GM21526 (cell line): ENCODE results near the gene JPH4.

Experiments used
- ATAC-seq: cut with Tn5 transposase; IDR thresholded peaks from one replicate; pipeline ENCODE4 v1.9.1; 2021; ENCODE audit warnings: moderate library complexity; ENCODE audit not compliant: unreplicated experiment, low FRiP score

Gene JPH4

DNA sequence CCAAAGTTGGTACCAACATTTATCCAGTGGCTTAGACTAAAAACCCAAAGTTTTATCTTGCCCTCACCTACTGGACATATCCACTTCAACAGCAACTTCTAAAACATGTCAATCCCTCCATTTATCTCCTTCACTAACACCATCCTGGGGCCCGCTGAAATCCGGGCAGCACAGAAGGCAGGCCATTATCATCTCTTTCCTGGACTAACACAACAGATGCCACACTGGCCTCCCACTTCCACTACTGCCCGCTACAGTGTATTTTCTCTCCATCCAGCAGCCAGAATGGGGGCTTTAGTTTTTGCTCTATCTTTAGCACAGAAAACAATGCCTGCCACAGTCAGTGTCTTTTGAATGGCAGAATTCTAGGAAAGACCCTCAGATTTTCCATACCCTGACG lies 42.6 kb downstream of the JPH4 start:
- no peak for ATAC-seq

DNA sequence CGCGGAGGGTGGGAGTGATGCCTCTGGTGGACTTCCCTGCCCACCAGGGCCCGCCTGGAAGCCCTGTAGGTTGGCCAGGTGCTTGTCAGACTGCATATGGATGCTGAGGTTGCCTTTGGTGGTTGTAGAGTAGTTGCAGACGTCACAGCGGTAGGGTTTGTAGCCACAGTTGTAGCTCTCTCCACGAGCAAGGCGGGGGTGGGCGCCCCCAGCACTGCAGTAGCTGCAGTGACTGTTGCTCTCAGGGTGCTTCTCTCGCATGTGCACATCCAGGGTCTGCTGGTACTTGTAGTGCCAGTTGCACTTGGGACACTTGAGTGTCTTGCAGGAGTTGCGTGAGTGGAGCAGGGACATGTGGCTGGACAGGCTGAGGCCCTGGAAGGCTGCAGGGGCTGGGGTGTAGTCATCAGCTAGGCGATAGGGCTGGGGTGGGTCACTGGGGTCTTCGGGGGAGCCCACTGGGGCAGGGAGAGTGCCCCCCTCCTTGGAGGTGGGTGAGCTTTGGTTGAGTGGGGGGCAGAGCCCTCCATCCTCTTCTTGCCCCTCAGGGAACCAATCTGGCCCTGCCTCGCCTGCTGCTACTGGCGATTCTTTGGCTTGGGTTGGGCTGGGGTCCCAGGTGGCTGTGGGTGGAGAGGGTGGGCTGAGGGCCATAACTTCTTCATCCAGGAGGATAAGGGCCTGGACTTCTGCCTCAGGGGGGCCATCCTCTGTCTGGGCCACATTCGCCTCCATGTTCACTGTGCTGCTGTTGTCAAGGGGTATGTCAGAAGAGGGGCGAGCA lies 44.7 kb downstream of the JPH4 start:
- ATAC-seq, result no peak

DNA sequence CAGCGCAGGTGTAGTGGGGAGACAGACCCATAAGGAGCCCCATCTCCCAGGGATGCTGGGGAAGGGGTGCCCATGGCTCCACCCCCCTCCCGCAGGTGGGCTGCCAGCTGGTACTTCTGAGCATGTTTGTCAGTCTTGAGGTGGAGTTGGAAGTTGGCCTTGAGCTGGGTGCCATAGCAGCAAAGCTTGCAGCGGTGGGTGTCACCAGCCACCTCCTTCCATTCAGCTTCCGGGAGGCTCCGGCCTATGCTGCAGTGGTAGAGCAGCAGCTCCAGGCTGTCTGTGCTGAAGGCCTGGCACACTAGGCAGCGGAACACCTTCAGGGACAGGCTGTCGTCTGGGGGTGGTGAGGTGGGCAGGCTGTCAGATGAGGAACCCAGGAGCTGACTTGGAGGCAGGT lies 45.9 kb downstream of the JPH4 start:
- no peak for ATAC-seq

DNA sequence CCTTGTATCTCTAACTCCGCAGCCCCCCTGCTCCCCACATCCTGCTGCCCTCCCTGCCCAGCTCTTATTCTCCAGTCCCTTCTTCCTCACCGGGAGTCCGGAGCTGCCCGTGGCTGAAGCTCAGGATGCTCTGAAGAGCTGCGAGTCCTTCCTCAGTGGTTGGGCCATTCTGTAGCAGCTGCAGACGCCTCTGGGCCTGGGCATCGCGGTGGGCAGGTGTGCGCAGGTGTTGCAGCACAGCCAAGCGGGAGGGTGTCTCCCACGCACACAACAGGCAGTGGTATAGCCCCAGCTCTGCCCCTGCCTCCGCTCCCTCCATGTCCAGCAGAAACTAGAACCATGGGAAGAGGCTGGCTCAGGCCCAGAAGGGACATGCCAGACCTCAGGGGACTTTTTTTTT lies 47.2 kb downstream of the JPH4 start:
- no peak for ATAC-seq

DNA sequence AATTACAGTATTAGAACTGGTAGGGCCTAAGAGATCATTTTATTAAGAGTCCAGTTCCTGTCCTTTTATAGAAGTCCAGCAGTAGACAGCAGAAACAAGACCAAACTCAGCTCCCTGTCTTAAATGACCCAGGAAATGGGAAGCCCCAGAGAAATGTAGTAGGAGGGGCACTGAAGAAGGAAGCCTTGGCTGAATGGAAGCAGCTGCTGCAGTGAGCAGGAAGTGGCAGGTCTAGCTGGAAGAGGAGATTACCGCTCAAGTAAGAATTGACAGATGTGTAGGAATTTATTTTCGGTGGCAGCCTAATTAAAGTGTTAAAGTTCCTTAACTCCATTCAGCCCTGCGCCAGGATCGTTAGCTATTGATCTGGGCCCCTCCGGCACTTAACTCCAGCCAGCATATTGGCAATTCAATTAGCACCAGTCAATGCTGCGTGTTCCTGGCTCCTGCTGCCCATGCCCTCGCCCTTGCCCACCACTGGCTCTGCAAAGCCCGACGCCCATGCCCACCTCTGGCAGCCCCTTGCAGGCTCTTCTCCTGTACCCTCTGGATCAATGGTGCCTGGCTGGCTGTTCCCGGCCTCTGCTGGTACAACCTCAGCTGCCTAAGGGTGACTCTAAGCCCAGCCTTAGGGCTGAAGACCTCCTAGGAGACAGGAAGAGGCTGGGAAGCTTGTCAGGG lies 48.1 kb downstream of the JPH4 start:
- no peak for ATAC-seq

DNA sequence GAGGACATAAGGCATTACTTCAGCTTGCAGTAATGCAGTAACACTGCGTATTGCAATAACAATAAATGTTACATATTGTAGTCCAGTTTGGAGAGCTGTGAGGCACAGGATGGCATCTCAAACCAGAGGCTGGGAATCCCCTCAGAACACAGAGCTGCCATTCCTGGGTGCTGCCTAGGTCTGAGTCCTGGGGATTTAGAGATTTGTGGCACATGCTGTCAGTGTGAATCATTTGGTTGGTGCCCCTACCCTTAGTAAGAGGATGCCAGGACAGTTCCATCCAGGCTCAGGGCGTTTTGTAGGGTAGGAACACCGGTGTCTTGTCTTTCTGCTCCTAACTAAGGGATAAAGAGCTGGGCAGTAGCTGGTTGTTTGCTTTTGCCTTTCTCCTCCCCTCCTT lies 49.6 kb downstream of the JPH4 start:
- ATAC-seq, result no peak

DNA sequence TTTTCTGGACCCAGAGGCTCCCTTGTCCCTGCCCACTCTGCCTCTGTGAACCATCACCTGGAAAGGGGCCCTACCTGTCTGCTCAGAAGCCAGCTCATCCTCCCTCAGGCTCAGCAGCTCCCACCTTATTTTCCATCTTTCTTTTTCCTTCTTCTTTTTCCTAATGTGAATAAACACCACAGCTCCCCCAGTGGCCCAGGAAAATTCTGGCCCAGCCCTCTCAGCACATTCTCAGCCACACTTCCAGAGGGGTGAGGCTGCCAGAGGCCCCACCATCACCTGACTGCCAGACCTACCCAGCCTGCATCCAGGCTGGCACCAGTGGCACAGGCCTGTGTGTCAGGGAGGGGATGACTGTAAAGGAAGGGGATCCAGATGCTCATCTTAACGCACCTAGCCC lies 50.0 kb downstream of the JPH4 start:
- no peak for ATAC-seq

DNA sequence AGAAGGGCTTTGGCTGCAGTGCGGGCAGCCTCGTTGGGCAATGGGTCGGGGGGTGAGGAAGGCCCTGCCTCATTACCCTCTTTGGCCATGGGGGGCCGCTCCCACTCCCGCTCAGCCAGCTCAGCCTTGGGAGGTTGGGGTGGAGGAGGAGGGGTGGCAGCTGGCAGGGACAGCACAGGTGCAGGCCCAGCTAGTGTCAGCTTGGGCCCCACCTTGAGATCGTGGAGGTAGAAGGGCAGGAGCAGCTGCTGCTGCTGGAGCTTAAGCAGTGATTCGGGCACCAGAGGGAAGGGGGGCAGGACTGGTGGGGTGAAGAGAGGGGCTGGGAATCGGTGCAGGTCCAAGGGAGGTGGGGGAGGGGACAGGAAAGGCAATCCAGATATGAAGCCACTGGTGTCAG lies 53.0 kb downstream of the JPH4 start:
- no peak for ATAC-seq

DNA sequence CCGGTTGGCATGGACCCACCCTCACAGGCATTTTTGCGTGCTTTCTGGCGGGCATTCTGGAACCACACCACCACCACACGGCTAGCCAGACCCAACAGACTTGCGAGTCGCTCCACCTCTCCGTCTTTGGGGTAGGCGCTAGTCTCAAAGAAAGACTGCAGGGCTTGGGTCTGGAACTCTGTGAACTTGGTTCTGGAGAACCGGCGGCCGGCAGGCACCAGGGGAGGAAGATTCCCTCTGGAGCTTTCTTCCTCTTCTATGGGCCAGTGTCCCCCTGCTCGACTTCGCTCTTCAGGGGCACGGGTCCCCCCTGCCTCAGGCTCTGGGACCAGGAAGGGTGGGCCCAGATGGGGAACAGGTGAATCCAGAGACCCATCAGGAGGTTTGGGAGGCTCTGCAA lies 53.6 kb downstream of the JPH4 start:
- ATAC-seq, result no peak

DNA sequence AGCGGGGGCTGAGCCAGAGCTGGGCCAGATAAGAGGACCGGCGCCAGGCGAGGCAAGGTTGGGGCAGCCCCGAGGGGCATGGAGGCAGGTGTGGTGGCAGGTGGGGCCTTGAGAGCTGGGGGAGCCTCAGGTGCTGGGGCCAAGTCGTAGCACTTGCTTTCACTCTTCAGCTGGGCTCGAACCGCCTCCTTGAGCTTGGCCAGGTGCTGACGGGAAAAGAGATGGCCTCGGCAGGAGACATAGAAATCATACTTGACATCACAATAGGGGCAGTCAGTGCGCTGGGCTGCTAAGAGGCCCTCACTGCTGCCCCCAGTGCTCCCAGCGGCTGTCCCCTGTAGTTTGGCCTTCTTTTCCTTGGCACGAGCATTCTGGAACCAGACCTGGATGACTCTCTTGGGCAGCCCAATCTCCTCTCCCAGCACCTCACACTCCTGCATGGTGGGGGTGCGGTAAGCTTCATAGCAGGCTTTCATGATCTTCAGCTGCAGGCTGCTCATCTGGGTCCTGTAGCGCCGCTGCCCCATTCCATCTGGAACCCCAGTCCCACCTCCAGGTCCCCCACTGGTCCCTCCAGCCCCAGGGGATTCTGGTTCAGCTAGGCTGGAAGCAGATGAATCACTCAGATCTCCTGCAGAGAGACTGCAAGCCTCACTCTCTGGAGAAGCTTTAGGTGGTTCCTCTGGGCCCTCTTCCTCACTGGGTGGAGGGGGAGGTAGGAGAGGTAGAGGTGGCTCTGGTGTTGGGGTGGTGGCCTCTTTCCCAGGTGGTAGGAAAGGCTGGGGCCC lies 55.2 kb downstream of the JPH4 start:
- ATAC-seq, result no peak

DNA sequence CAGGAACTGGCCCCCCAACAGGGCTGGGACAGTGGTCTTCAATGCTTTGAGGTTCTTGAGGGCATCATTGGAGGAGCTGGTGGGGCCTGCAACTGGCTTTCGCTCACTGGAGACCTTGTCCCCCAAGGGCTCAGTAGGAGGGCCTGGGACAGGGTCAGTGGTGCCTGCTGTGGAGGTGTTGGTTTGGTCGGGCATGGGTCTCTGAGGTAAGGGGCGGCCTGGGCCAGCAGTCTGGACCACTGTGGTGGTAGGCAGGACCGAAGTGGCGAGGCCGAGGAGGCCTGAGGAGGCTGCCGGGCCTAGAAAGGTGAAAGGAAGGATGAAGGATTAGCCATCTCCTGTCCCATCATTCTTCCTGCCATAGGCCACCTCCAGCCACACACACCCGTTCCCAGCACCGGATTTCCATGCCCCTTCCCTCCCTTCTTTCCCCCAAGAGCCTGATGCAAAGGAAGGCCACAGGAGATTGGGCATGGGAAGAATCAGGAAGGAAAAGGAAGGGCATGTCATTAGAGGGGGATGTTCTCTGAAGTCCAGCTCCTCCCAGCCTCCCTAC lies 55.9 kb downstream of the JPH4 start:
- ATAC-seq, result no peak

DNA sequence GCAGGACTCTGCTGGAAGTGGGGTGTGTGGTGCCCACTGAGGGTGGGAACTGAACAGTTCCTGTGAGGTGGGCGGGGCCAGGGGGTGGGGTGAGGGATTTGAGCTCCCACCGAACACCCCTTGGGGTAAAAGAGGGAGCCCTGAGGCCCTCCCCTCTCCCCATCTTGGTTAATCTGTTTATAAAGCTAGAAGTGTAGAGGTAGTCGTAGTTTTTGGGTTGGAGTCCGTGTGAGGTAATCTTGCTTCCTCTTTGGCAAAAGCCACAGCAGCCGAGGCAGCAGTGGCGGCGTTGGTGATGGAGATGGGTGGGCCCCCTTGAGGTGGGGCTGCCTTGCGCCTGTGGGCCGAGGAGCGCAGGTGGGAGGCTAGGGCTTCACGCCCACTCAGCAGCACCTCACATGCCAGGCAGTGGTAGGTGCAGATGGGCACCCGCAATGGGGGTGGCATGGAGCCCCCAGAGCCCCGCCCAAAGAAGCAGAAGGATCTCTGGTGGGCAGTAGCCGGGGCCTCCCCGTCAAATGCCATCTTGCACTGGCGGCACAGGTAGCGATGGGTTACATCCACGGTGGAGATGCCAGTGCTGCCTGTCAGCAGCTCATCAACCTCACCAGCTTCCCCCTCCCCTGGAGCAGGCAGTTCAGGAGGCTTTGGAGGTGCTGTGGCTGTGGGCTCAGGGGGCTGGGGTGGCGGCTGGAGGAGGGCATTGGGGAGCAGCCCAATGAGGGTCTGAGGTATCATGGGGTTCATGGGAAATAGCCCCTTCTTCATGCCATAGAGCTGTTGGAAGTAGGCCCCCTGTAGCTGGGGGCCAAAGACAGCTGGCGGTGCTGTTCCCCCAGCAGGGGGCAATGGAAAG lies 56.6 kb downstream of the JPH4 start:
- ATAC-seq, result no peak

DNA sequence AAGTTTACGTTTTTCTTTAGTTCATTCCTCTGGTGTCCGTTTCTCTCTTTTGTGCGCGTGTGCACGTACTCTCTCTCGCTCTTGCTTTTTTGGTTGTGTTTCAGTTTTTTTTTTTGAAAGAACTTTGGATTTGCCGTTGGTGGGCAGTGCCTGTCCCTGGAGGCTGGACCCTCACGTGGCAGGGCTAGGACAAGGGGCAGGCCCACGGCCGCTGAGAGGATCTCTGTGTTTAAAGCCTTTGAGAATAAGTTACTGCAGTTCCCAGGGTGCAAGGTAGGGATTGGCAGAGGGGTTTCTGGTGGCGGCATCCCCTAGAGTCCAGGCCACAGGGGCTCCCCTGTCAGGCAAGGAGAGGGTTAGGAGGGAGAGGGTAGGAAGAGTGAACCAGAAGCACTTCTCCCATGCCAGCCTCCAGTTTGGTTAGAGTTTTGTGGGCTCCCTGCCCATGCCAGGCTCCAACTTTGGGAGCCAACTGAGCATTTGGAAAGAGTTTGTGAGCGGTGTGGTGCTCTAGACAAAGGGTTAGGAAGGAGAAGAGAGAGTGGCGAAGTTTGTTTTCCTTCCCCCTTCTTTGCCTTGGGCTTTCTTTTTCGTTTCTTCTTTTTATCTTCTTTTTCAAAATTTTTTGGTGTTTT lies 57.6 kb downstream of the JPH4 start:
- ATAC-seq, result no peak

DNA sequence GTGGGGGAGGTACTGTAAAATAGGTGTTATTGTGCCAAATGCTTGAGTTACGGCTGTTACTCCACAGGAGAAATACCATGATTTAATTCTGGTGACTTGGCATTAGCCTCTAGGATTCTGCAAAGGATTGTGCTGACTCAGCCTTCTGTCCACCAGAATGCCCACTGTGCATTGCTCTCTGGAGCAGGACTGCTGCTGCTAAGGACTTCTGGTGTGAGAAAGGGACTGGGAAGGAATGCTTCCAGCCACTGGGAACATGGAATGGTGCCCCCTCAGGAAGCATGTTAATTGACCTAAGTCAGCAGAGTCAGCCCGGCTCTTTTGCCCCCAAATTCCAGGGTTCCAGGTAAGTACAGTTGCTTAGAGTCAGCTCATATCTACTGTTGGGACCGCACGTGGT lies 59.9 kb downstream of the JPH4 start:
- no peak for ATAC-seq
